GM23338 (cell line): ENCODE results near the gene CHMP5. TPM values are rescaled to one million over a fixed set of nuclear protein-coding genes. Genes with fewer than 3 reads are reported as not detected.

ENCODE experiments used
- ATAC-seq: fragments of 200-7000 bp; cut with Tn5 transposase; 3 replicates; pipeline ENCODE4 v1.9.1; 2020
- DNase-seq: peaks from one replicate; pipeline ENCODE4 v3.0.0-alpha.2; 2015; ENCODE audit warnings: low spot score
- H2AFZ ChIP-seq: fragments of 200-600 bp; sonication (generic); 2 replicates; pipeline ENCODE4 v1.8.0; 2016; ENCODE audit warnings: antibody characterized with exemption, mild to moderate bottlenecking, moderate library complexity
- H3F3A ChIP-seq: fragments of 200-600 bp; sonication (generic); replicated peaks from 2 replicates; pipeline ENCODE4 v1.8.0; 2017; ENCODE audit warnings: antibody characterized with exemption, mixed run types, low read depth
- H3K27ac ChIP-seq: fragments of 200-600 bp; sonication (generic); 2 replicates; pipeline ENCODE4 v1.6.1; 2016; ENCODE audit warnings: low read depth
- H3K27me3 ChIP-seq: fragments of 200-600 bp; sonication (generic); 2 replicates; pipeline ENCODE4 v1.8.0; 2016; ENCODE audit warnings: mild to moderate bottlenecking, mixed run types, moderate library complexity; ENCODE audit not compliant: insufficient read depth
- H3K36me3 ChIP-seq: fragments of 200-600 bp; sonication (generic); 2 replicates; pipeline ENCODE4 v1.8.0; 2016; ENCODE audit warnings: mild to moderate bottlenecking; ENCODE audit not compliant: insufficient read depth
- H3K4me1 ChIP-seq: fragments of 200-600 bp; sonication (generic); 2 replicates; pipeline ENCODE4 v1.8.0; 2016; ENCODE audit warnings: mild to moderate bottlenecking, moderate library complexity; ENCODE audit not compliant: insufficient read depth
- H3K4me2 ChIP-seq: fragments of 200-600 bp; sonication (generic); 2 replicates; pipeline ENCODE4 v1.7.1; 2017; ENCODE audit warnings: mixed run types
- H3K4me3 ChIP-seq: fragments of 200-600 bp; sonication (generic); 2 replicates; pipeline ENCODE4 v1.6.1; 2016; ENCODE audit warnings: mixed run types
- H3K79me2 ChIP-seq: fragments of 200-600 bp; sonication (generic); replicated peaks from 2 replicates; pipeline ENCODE4 v1.8.0; 2017; ENCODE audit warnings: mild to moderate bottlenecking; ENCODE audit not compliant: insufficient read depth
- H3K9me2 ChIP-seq: fragments of 200-600 bp; sonication (generic); 2 replicates; pipeline ENCODE4 v1.8.0; 2017; ENCODE audit not compliant: insufficient read depth
- H4K20me1 ChIP-seq: fragments of 200-600 bp; sonication (generic); replicated peaks from 2 replicates; pipeline ENCODE4 v1.8.0; 2017; ENCODE audit warnings: mild to moderate bottlenecking; ENCODE audit not compliant: insufficient read depth
- H3K27ac Mint-ChIP-seq: 2 replicates; pipeline ENCODE4 v1.8.0; 2020; ENCODE audit warnings: inconsistent platforms, mild to moderate bottlenecking, moderate library complexity, mixed read lengths
- H3K27me3 Mint-ChIP-seq: 3 replicates; pipeline ENCODE4 v1.8.0; 2022; ENCODE audit warnings: low read depth, mild to moderate bottlenecking, moderate library complexity, mixed read lengths, inconsistent platforms; ENCODE audit not compliant: insufficient read depth, poor library complexity
- H3K36me3 Mint-ChIP-seq: 3 replicates; pipeline ENCODE4 v1.8.0; 2021; ENCODE audit warnings: low read depth, mild to moderate bottlenecking, inconsistent platforms, moderate library complexity, mixed read lengths
- H3K4me1 Mint-ChIP-seq: 3 replicates; pipeline ENCODE4 v1.8.0; 2020; ENCODE audit warnings: mild to moderate bottlenecking, inconsistent platforms, mixed read lengths
- H3K4me3 Mint-ChIP-seq: 3 replicates; pipeline ENCODE4 v1.8.0; 2021; ENCODE audit warnings: moderate library complexity, mild to moderate bottlenecking, inconsistent platforms, mixed read lengths
- H3K9me3 Mint-ChIP-seq: 3 replicates; pipeline ENCODE4 v1.8.0; 2020; ENCODE audit warnings: moderate library complexity, mild to moderate bottlenecking, inconsistent platforms, mixed read lengths
- CTCF ChIP-seq, 2 experiments: fragments of 200-600 bp in 1 of 2; sonication (generic) in 1 of 2; conservative IDR thresholded peaks; 2 replicates each; pipeline versions ENCODE4 v1.5.1 to v1.6.1; 2016 to 2017; ENCODE audit warnings: antibody characterized with exemption in 2 of 2, low read depth in 2 of 2, mild to moderate bottlenecking in 2 of 2, moderate library complexity in 1 of 2
- ETS1 ChIP-seq: IDR thresholded peaks from 2 replicates; pipeline ENCODE4 v1.6.1; 2016; ENCODE audit warnings: antibody characterized with exemption
- EZH2 ChIP-seq: fragments of 200-600 bp; sonication (generic); IDR thresholded peaks from one replicate; pipeline ENCODE4 v1.8.0; 2017; ENCODE audit warnings: antibody characterized with exemption, mild to moderate bottlenecking, low read depth; ENCODE audit not compliant: unreplicated experiment
- JUNB ChIP-seq: IDR thresholded peaks from one replicate; pipeline ENCODE4 v1.6.1; 2016; ENCODE audit warnings: antibody characterized with exemption; ENCODE audit not compliant: unreplicated experiment
- NANOG ChIP-seq: IDR thresholded peaks from 2 replicates; pipeline ENCODE4 v1.6.1; 2016; ENCODE audit warnings: antibody characterized with exemption, borderline replicate concordance
- POLR2AphosphoS5 ChIP-seq: IDR thresholded peaks from 2 replicates; pipeline ENCODE4 v1.6.1; 2016; ENCODE audit warnings: antibody characterized with exemption, low read depth
- REST ChIP-seq: IDR thresholded peaks from one replicate; pipeline ENCODE4 v1.6.1; 2018; ENCODE audit warnings: antibody characterized with exemption; ENCODE audit not compliant: unreplicated experiment
- ZNF114 ChIP-seq: fragments of 250-450 bp; sonication (Bioruptor Pico); IDR thresholded peaks from 2 replicates; pipeline ENCODE4 v1.5.0; 2020; ENCODE audit warnings: mild to moderate bottlenecking, moderate library complexity
- ZNF331 ChIP-seq: fragments of 250-450 bp; sonication (Bioruptor Pico); IDR thresholded peaks from 2 replicates; pipeline ENCODE4 v1.5.0; 2020; ENCODE audit warnings: low read depth, mild to moderate bottlenecking, moderate library complexity
- polyA plus RNA-seq: library from polyadenylated mRNA; unstranded; fragments of >200 nt; fragmentation: Nextera tagmentation; extraction: Ambion mirVana; gene quantifications from 2 replicates; pipeline ENCODE4 v1.2.1, GENCODE V29; 2016
- total RNA-seq: library from RNA; depleted of rRNA; stranded (reverse); fragments of >200 nt; shearing (Covaris generic); gene quantifications from 2 replicates; pipeline ENCODE4 v1.2.3, GENCODE V29; 2014

CHMP5 gene
- total and polyA plus RNA-seq, 2 experiments from 2014 or later = 30.9 to 77.8 TPM

GRCh38 chr9:33229359-33230114, 35.3 kb upstream of the CHMP5 start:
- Histone ChIP-seq H2AFZ (no peak overlapping the region), H3K4me1 (no peaks in the 10 kb centered on the region), H3K27ac (no peak overlapping the region), H3K4me3 (no peak overlapping the region), H3K4me2 (no peak overlapping the region), H3F3A (no peaks in the 10 kb centered on the region), H4K20me1 (no peaks in the 10 kb centered on the region), H3K27me3 (no peaks in the 10 kb centered on the region), H3K79me2 (no peaks in the 10 kb centered on the region), H3K9me2 (no peaks in the 10 kb centered on the region), H3K36me3 (no peaks in the 10 kb centered on the region)
- TF ChIP-seq CTCF (conservative IDR thresholded peaks at IDR 0.05; ENCODE audit: low read depth in 2 of 2) = peak; percentile 35 to 69; a peak in 3 of 4 replicates
- TF ChIP-seq ZNF114 (CRISPR knock-in tag) = no peak
- H3K4me1 Mint-ChIP-seq = peaks cover 6% of the 10 kb centered on the region; the same call in 1 of the 3 replicates
- DNase-seq (peak; percentile 33), ATAC-seq (peak; percentile 67)
- H3K36me3 Mint-ChIP-seq = no peaks in the 10 kb centered on the region
- no peak overlapping the region for H3K4me3 Mint-ChIP-seq
- H3K9me3 Mint-ChIP-seq = no peaks in the 10 kb centered on the region; the same call in 2 of the 3 replicates
- no peak overlapping the region for H3K27ac Mint-ChIP-seq
- peaks cover 7% of the 10 kb centered on the region for H3K27me3 Mint-ChIP-seq

GRCh38 chr9:33230756-33231622, 33.9 kb upstream of the CHMP5 start:
- Histone ChIP-seq H3K4me2 (no peak overlapping the region), H3F3A (no peaks in the 10 kb centered on the region), H3K27me3 (no peaks in the 10 kb centered on the region), H2AFZ (no peak overlapping the region), H3K36me3 (no peaks in the 10 kb centered on the region), H3K4me1 (no peaks in the 10 kb centered on the region), H3K4me3 (no peak overlapping the region), H4K20me1 (no peaks in the 10 kb centered on the region), H3K79me2 (no peaks in the 10 kb centered on the region), H3K27ac (no peak overlapping the region), H3K9me2 (no peaks in the 10 kb centered on the region)
- TF ChIP-seq ZNF331 (no peak), REST (no peak), CTCF (conservative IDR thresholded peaks at IDR 0.05; ENCODE audit: low read depth in 2 of 2) (no peak), EZH2 (no peak), JUNB (no peak), POLR2AphosphoS5 (no peak), ETS1 (no peak), NANOG (no peak)
- H3K9me3 Mint-ChIP-seq = no peaks in the 10 kb centered on the region; the same call in 2 of the 3 replicates
- ATAC-seq (no peak), DNase-seq (no peak)
- peaks cover 6% of the 10 kb centered on the region; the same call in 1 of the 3 replicates for H3K4me1 Mint-ChIP-seq
- no peak overlapping the region for H3K4me3 Mint-ChIP-seq
- H3K27ac Mint-ChIP-seq = no peak overlapping the region
- no peaks in the 10 kb centered on the region for H3K36me3 Mint-ChIP-seq
- H3K27me3 Mint-ChIP-seq = peaks cover 7% of the 10 kb centered on the region
